CD4-positive, CD25-positive, alpha-beta regulatory T cell (primary cell): ENCODE results near the gene TMEM87A. TPM values are rescaled to one million over a fixed set of nuclear protein-coding genes. Genes with fewer than 3 reads are reported as not detected.

Source experiments
- polyA plus RNA-seq, 4 donors: library from polyadenylated mRNA; unstranded; fragments of 300-500 nt; fragmentation: Illumina TruSeq; gene quantifications; one replicate each; pipeline ENCODE4 v1.2.3, GENCODE V29; 2021
- total RNA-seq: library from RNA; stranded (reverse); gene quantifications from one replicate; pipeline ENCODE4 v1.2.3, GENCODE V29; 2022

Gene TMEM87A
- total and polyA plus RNA-seq, 5 donors from 2014 or later, result 60.8 to 82.1 (median 68.1) TPM

Other genes starting within 250 kb of the TMEM87A start
- not detected for gene PLA2G4D, start 178.9 kb downstream of the TMEM87A start, total RNA-seq
- not detected for gene PLA2G4D, start 178.9 kb downstream of the TMEM87A start, polyA plus RNA-seq
- not detected for gene PLA2G4F, start 116.8 kb downstream of the TMEM87A start, total RNA-seq
- gene PLA2G4F, start 116.8 kb downstream of the TMEM87A start, polyA plus RNA-seq, result not detected
- 121 TPM for gene VPS39, start 65.1 kb downstream of the TMEM87A start, total RNA-seq
- 10 to 100 TPM; 28.3 to 35.2 (median 28.7) TPM for gene VPS39, start 65.1 kb downstream of the TMEM87A start, polyA plus RNA-seq
- gene GANC, start 232 bp downstream of the TMEM87A start, total RNA-seq, result 33.8 TPM
- gene GANC, start 232 bp downstream of the TMEM87A start, polyA plus RNA-seq, result 10 to 100 TPM; 10.2 to 15.0 (median 14.0) TPM
- 15.6 TPM for gene CAPN3, start 86.1 kb upstream of the TMEM87A start, total RNA-seq
- under 1 TPM in 1 of 4 donors, not detected in 3; 0.21 TPM for gene CAPN3, start 86.1 kb upstream of the TMEM87A start, polyA plus RNA-seq
- 47.5 TPM for gene ZNF106, start 217.7 kb upstream of the TMEM87A start, total RNA-seq
- gene ZNF106, start 217.7 kb upstream of the TMEM87A start, polyA plus RNA-seq, result 10 to 100 TPM; 31.0 to 36.5 (median 34.6) TPM
- gene SNAP23, start 222.2 kb upstream of the TMEM87A start, total RNA-seq, result 54.0 TPM
- gene SNAP23, start 222.2 kb upstream of the TMEM87A start, polyA plus RNA-seq, result 10 to 100 TPM; 67.2 to 86.5 (median 75.8) TPM